GM19238 (cell line): ENCODE data around the gene SLC4A5.

Source experiments
- DNase-seq: peaks from one replicate; pipeline ENCODE4 v3.0.0; 2011; ENCODE audit warnings: low spot score; ENCODE audit not compliant: insufficient read length

SLC4A5 gene

GRCh38 chr2:74316627-74317295 is 26.5 kb downstream of the SLC4A5 start:
- no peak for DNase-seq

- no peak for DNase-seq
These were observed 29.1 kb downstream of the SLC4A5 start for GRCh38 chr2:74314107-74314506.

GRCh38 chr2:74313497-74313896 is 29.7 kb downstream of the SLC4A5 start:
- no peak for DNase-seq

- no peak for DNase-seq
These were observed 30.3 kb downstream of the SLC4A5 start for GRCh38 chr2:74312913-74313312.

GRCh38 chr2:74307720-74308119 is 35.5 kb downstream of the SLC4A5 start:
- DNase-seq: no peak

- DNase-seq: no peak
These were observed 38.7 kb downstream of the SLC4A5 start for GRCh38 chr2:74304332-74305148.

GRCh38 chr2:74302865-74303264 is 40.4 kb downstream of the SLC4A5 start:
- DNase-seq: no peak

- no peak for DNase-seq
These were observed 42.0 kb downstream of the SLC4A5 start for GRCh38 chr2:74301262-74301661.

- no peak for DNase-seq
These were observed 42.7 kb downstream of the SLC4A5 start for GRCh38 chr2:74300506-74300905.

- DNase-seq: no peak
These were observed 45.3 kb downstream of the SLC4A5 start for GRCh38 chr2:74297950-74298349.

GRCh38 chr2:74297391-74297790 is 45.8 kb downstream of the SLC4A5 start:
- no peak for DNase-seq

GRCh38 chr2:74293191-74293991 is 49.8 kb downstream of the SLC4A5 start:
- DNase-seq: no peak

GRCh38 chr2:74292751-74293150 is 50.5 kb downstream of the SLC4A5 start:
- no peak for DNase-seq

- DNase-seq: no peak
These were observed 51.2 kb downstream of the SLC4A5 start for GRCh38 chr2:74291886-74292621.

GRCh38 chr2:74291218-74291544 is 52.0 kb downstream of the SLC4A5 start:
- DNase-seq: no peak

GRCh38 chr2:74290466-74291217 is 52.6 kb downstream of the SLC4A5 start:
- peak; percentile 30 for DNase-seq

- DNase-seq: no peak
These were observed 53.1 kb downstream of the SLC4A5 start for GRCh38 chr2:74290066-74290465.

GRCh38 chr2:74286725-74287124 is 56.5 kb downstream of the SLC4A5 start:
- no peak for DNase-seq

- DNase-seq: no peak
These were observed 61.9 kb downstream of the SLC4A5 start for GRCh38 chr2:74281141-74281975.

GRCh38 chr2:74278694-74279093 is 64.5 kb downstream of the SLC4A5 start:
- DNase-seq: no peak
